ENCODE results near the gene NRCAM.

NRCAM gene

GRCh38 chr7:108423089-108423989 is 32.9 kb downstream of the NRCAM start:
- no peak for DNase-seq

- no peak for DNase-seq
Observed at GRCh38 chr7:108421720-108422331, 34.4 kb downstream of the NRCAM start.

GRCh38 chr7:108419961-108420908 is 36.0 kb downstream of the NRCAM start:
- DNase-seq, result no peak

GRCh38 chr7:108418946-108419345 is 37.3 kb downstream of the NRCAM start:
- no peak for DNase-seq

GRCh38 chr7:108417926-108418325 is 38.3 kb downstream of the NRCAM start:
- no peak for DNase-seq

GRCh38 chr7:108417144-108417543 is 39.1 kb downstream of the NRCAM start:
- no peak for DNase-seq

GRCh38 chr7:108415821-108416536 is 40.3 kb downstream of the NRCAM start:
- DNase-seq, result peak; percentile 26

- no peak for DNase-seq
Observed at GRCh38 chr7:108415084-108415483, 41.2 kb downstream of the NRCAM start.

GRCh38 chr7:108413782-108414492 is 42.3 kb downstream of the NRCAM start:
- DNase-seq, result no peak

GRCh38 chr7:108413337-108413736 is 42.9 kb downstream of the NRCAM start:
- no peak for DNase-seq

- no peak for DNase-seq
Observed at GRCh38 chr7:108409146-108409545, 47.1 kb downstream of the NRCAM start.

- DNase-seq, result no peak
Observed at GRCh38 chr7:108408296-108408991, 47.8 kb downstream of the NRCAM start.

GRCh38 chr7:108407676-108408075 is 48.6 kb downstream of the NRCAM start:
- DNase-seq, result no peak

- no peak for DNase-seq
Observed at GRCh38 chr7:108406222-108406890, 49.9 kb downstream of the NRCAM start.

GRCh38 chr7:108404509-108405420 is 51.5 kb downstream of the NRCAM start:
- DNase-seq, result no peak

GRCh38 chr7:108403597-108404217 is 52.5 kb downstream of the NRCAM start:
- no peak for DNase-seq

- no peak for DNase-seq
Observed at GRCh38 chr7:108402865-108403264, 53.4 kb downstream of the NRCAM start.

- no peak for DNase-seq
Observed at GRCh38 chr7:108396080-108396479, 60.2 kb downstream of the NRCAM start.

GRCh38 chr7:108395426-108395825 is 60.8 kb downstream of the NRCAM start:
- no peak for DNase-seq

Data from NCI-H774 (cell line).